ENCODE data around the gene FBLN1. TPM values are rescaled to one million over a fixed set of nuclear protein-coding genes. Genes with fewer than 3 reads are reported as not detected.

Gene FBLN1
- total RNA-seq, 1 experiment from 2014 or later: 23.4 TPM

- no peak overlapping the region for H3K4me2 ChIP-seq (ENCODE audit: low read length)
- H3K79me2 ChIP-seq (ENCODE audit: insufficient read depth, low read length): no peaks in the 10 kb centered on the region
- ChIA-PET POLR2A (no interaction called here), RAD21 (ENCODE audit: low non-redundant PET in 1 of 2, low total read pairs in 2 of 2, uncharacterized antibody in 2 of 2, unreplicated experiment in 2 of 2) (no interaction called here), CTCF (no interaction called here)
- TF ChIP-seq SP1 (IDR thresholded peaks at IDR 0.05; ENCODE audit: low read depth) (no peak), RAD21 (IDR thresholded peaks at IDR 0.05; ENCODE audit: low read depth) (no peak), SRF (IDR thresholded peaks at IDR 0.05; ENCODE audit: low read depth) (no peak), CEBPB (IDR thresholded peaks at IDR 0.05; ENCODE audit: low read depth) (no peak), ELF1 (IDR thresholded peaks at IDR 0.05; ENCODE audit: borderline replicate concordance, low read depth) (no peak), EZH2 (IDR thresholded peaks at IDR 0.05) (no peak), YY1 (IDR thresholded peaks at IDR 0.05; ENCODE audit: extremely low read depth, insufficient replicate concordance, low read depth, low read length) (no peak), FOSL1 (IDR thresholded peaks at IDR 0.05; ENCODE audit: low read depth) (no peak), POLR2AphosphoS5 (IDR thresholded peaks at IDR 0.05; ENCODE audit: low read depth, low read length) (no peak), CTCF (IDR thresholded peaks at IDR 0.05 in 2 of 3, conservative IDR thresholded peaks at IDR 0.05 in 1 of 3; ENCODE audit: borderline replicate concordance in 1 of 3, insufficient read depth in 1 of 3, low read depth in 2 of 3, low read length in 2 of 3) (no peak; a peak in 1 of 6 replicates), MAX (IDR thresholded peaks at IDR 0.05) (no peak), TCF7L2 (IDR thresholded peaks at IDR 0.05; ENCODE audit: borderline replicate concordance, extremely low read depth, insufficient read depth, insufficient read length) (no peak), REST (IDR thresholded peaks at IDR 0.05; ENCODE audit: low read depth) (no peak), EZH2phosphoT487 (IDR thresholded peaks at IDR 0.05; ENCODE audit: borderline replicate concordance) (no peak)
- no peaks in the 10 kb centered on the region for H3K9me2 ChIP-seq (ENCODE audit: insufficient read depth)
- no peaks in the 10 kb centered on the region for H3K27me3 ChIP-seq (ENCODE audit: insufficient read depth, low read length)
- no peak overlapping the region for H2AFZ ChIP-seq (ENCODE audit: low read depth, low read length, poor library complexity, severe bottlenecking)
- intact Hi-C loops (cut with micrococcal nuclease): no loop called here
- H3K27ac ChIP-seq (ENCODE audit: low read depth, low read length): no peak overlapping the region
- no peaks in the 10 kb centered on the region for H3K36me3 ChIP-seq (ENCODE audit: control insufficient read depth in 1 of 2, insufficient read depth in 2 of 2, low read length in 2 of 2)
- ATAC-seq: peak; percentile 58
- no peak for DNase-seq (ENCODE audit: low read depth, low spot score)
- no peak overlapping the region for H3K9ac ChIP-seq (ENCODE audit: low read length)
- BruUV-seq (replicated peaks): no TSS peak
- no peak overlapping the region for H3K4me3 ChIP-seq (replicated peaks in 1 of 2; ENCODE audit: low read depth in 1 of 2, low read length in 2 of 2)
- H3K9me3 ChIP-seq (ENCODE audit: control insufficient read depth in 1 of 2, insufficient read depth in 1 of 2, low read depth in 1 of 2, low read length in 2 of 2): no peaks in the 10 kb centered on the region
- H3K4me1 ChIP-seq (ENCODE audit: control insufficient read depth in 1 of 2, insufficient read depth in 2 of 2, low read length in 2 of 2): no peaks in the 10 kb centered on the region
- H4K20me1 ChIP-seq (ENCODE audit: insufficient read depth): no peaks in the 10 kb centered on the region
Observed at GRCh38 chr22:45594123-45594941, 91.6 kb downstream of the FBLN1 start.

Data from HCT116 (cell line).